Fibroblast of skin of abdomen (primary cell): ENCODE results near the gene SOD1.
"Not testable (repeated sequence)": the region's sequence is repeated elsewhere in the genome, so short reads cannot be mapped to it uniquely, and the experiment has no call there.

Experiments used
- DNase-seq: peaks from one replicate; pipeline ENCODE4 v3.0.0-alpha.2; 2013

SOD1 gene

GRCh38 chr21:31656199-31657095 is 3.0 kb upstream of the SOD1 start:
- DNase-seq: peak; percentile 13

GRCh38 chr21:31658053-31658452 is 1.4 kb upstream of the SOD1 start:
- no peak for DNase-seq

- DNase-seq: no peak
These were observed 282 bp upstream of the SOD1 start for GRCh38 chr21:31659286-31659535.

GRCh38 chr21:31660259-31660565 is 719 bp downstream of the SOD1 start:
- no peak for DNase-seq

GRCh38 chr21:31660591-31660990 is 1.1 kb downstream of the SOD1 start:
- no peak for DNase-seq

- DNase-seq: no peak
These were observed 4.2 kb downstream of the SOD1 start for GRCh38 chr21:31663584-31664249.

GRCh38 chr21:31665397-31665796 is 5.9 kb downstream of the SOD1 start:
- no peak for DNase-seq

GRCh38 chr21:31665869-31666268 is 6.4 kb downstream of the SOD1 start:
- DNase-seq: not testable (repeated sequence)

- DNase-seq: no peak
These were observed 7.0 kb downstream of the SOD1 start for GRCh38 chr21:31666445-31667010.

- DNase-seq: no peak
These were observed 7.6 kb downstream of the SOD1 start for GRCh38 chr21:31667132-31667531.

GRCh38 chr21:31667639-31668038 is 8.1 kb downstream of the SOD1 start:
- no peak for DNase-seq

GRCh38 chr21:31668651-31669491 is 9.4 kb downstream of the SOD1 start:
- DNase-seq: no peak

- DNase-seq: peak; percentile 6
These were observed 10.6 kb downstream of the SOD1 start for GRCh38 chr21:31670070-31670469.

GRCh38 chr21:31671146-31671716 is 11.7 kb downstream of the SOD1 start:
- no peak for DNase-seq

GRCh38 chr21:31671931-31672330 is 12.4 kb downstream of the SOD1 start:
- DNase-seq: no peak

GRCh38 chr21:31673321-31673912 is 13.9 kb downstream of the SOD1 start:
- DNase-seq: no peak

GRCh38 chr21:31675318-31675717 is 15.8 kb downstream of the SOD1 start:
- no peak for DNase-seq

GRCh38 chr21:31675960-31676359 is 16.5 kb downstream of the SOD1 start:
- no peak for DNase-seq

- no peak for DNase-seq
These were observed 17.6 kb downstream of the SOD1 start for GRCh38 chr21:31677047-31677446.

- DNase-seq: no peak
These were observed 19.0 kb downstream of the SOD1 start for GRCh38 chr21:31678478-31678877.

GRCh38 chr21:31682620-31683019 is 23.1 kb downstream of the SOD1 start:
- DNase-seq: peak; percentile 14

- no peak for DNase-seq
These were observed 23.5 kb downstream of the SOD1 start for GRCh38 chr21:31683029-31683428.
